BJ (cell line): ENCODE measurements around the gene SOCS6. TPM values are rescaled to one million over a fixed set of nuclear protein-coding genes. Genes with fewer than 3 reads are reported as not detected.

Experiments
- CTCF ChIA-PET: fragments of 350-600 bp; formaldehyde crosslinking; extraction: SDS; loops from one replicate; lab custom pipeline; 2021; ENCODE audit warnings: antibody characterized with exemption, inconsistent platforms; lab: Yijun Ruan, JAX
- POLR2A ChIA-PET: fragments of 300-600 bp; sonication (Branson Sonifier 250); formaldehyde crosslinking; extraction: SDS; loops from one replicate; lab custom pipeline; 2021; ENCODE audit warnings: antibody characterized with exemption; lab: Charles Lee
- DNase-seq: peaks from one replicate; pipeline ENCODE4 v3.0.0-alpha.2; 2011; ENCODE audit warnings: low read depth
- H3K27me3 ChIP-seq: 2 replicates; pipeline ENCODE4 v1.6.0; 2011; ENCODE audit warnings: low read length; ENCODE audit not compliant: control insufficient read depth, insufficient read depth
- H3K36me3 ChIP-seq: 2 replicates; pipeline ENCODE4 v1.5.1; 2011; ENCODE audit warnings: low read length; ENCODE audit not compliant: control insufficient read depth, insufficient read depth
- H3K4me3 ChIP-seq: 2 replicates; pipeline ENCODE4 v1.5.1; 2011; ENCODE audit warnings: low read depth, mild to moderate bottlenecking, control low read depth, low read length
- polyA plus RNA-seq: library from polyadenylated mRNA; depleted of rRNA; stranded (reverse); fragments of >200 nt; gene quantifications from 2 replicates; pipeline ENCODE4 v1.2.3, GENCODE V29; 2011
- TF ChIP-seq, protein P1 (sequence below): IDR thresholded peaks from 2 replicates; pipeline ENCODE4 v1.5.1; 2011; ENCODE audit warnings: low read depth, mild to moderate bottlenecking, control low read depth, inconsistent platforms, low read length, moderate library complexity; ENCODE audit not compliant: insufficient read depth

Gene SOCS6
- polyA plus RNA-seq, 1 experiment, result 26.7 TPM

DNA sequence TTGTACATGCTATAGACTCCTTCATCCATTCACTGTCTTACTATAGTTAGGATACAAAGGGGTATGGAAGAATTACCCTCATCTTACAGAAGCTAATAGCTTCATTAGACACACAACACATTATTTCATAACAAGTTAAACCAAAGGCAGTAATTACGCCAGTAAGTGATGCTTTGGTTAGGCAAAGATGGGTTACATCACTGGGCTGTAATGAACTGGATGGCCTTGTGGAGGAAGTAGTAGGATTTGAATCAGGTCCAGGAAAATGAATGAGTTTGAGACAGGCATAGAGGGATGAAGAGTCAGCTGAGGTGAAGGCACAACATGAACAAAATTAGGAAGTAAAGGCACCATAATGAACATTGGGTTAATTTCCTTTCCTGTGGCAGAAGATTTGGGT lies 80.1 kb downstream of the SOCS6 start:
- CTCF ChIA-PET, result interaction anchor here (1.1 kb wide), 1 partner anchor 64 kb away, joined by 3 read pairs; no protein-coding TSS in a partner anchor
- no peaks in the 10 kb centered on the region for H3K36me3 ChIP-seq
- DNase-seq, result no peak
- POLR2A ChIA-PET, result no interaction called here
- H3K4me3 ChIP-seq, result no peak overlapping the region
- TF ChIP-seq, protein P1, sequence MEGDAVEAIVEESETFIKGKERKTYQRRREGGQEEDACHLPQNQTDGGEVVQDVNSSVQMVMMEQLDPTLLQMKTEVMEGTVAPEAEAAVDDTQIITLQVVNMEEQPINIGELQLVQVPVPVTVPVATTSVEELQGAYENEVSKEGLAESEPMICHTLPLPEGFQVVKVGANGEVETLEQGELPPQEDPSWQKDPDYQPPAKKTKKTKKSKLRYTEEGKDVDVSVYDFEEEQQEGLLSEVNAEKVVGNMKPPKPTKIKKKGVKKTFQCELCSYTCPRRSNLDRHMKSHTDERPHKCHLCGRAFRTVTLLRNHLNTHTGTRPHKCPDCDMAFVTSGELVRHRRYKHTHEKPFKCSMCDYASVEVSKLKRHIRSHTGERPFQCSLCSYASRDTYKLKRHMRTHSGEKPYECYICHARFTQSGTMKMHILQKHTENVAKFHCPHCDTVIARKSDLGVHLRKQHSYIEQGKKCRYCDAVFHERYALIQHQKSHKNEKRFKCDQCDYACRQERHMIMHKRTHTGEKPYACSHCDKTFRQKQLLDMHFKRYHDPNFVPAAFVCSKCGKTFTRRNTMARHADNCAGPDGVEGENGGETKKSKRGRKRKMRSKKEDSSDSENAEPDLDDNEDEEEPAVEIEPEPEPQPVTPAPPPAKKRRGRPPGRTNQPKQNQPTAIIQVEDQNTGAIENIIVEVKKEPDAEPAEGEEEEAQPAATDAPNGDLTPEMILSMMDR, result no peak
- H3K27me3 ChIP-seq, result no peaks in the 10 kb centered on the region

DNA sequence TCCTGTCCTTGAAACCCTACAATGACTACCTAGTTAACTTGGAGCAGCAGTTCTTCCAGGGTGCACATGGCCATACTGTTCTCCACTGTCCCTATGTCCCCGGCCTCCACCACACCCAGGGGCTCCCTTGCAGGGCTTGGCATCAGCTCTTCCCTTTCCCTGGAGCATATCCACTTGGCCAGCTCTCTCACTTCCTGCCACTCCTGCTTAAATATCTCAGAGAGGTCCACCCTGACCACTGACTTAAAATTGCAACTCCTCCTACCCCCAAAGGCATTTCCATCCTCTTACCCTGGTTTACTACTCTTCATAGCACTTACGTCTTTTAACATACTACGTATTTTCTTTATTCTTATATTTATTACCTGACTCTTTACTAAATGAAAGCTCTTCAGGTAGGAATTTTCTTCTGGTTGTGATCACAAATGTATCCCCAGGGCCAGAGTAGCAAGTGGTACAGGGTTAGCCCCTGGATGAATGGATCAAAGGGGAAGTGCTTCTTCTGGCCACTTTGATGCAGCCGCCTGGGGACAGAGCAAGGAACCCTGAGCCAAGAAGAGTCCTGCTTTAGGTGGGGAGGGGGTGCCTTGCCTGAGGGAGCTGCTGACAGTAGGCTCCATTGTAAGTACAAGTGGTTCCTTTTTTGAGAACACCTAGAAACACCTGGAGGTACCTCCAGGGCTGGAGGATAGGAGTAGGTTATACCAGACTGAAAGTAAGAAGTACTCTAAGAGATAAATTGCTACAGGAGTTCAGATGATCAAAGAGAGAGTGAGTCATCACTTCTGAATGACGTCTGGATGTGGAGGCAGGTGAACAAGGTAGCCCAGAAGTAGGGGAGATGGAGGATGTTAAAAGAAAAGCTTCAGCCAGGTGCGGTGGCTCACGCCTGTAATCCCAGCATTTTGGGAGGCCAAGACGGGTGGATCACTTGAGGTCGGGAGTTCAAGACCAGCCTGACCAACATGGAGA lies 82.2 kb downstream of the SOCS6 start:
- POLR2A ChIA-PET, result no interaction called here
- TF ChIP-seq, protein P1, result no peak
- CTCF ChIA-PET, result interaction anchor here (1.0 to 1.6 kb wide), 2 partner anchors 10 to 63 kb away, joined by 3 to 4 read pairs; no protein-coding TSS in a partner anchor
- Histone ChIP-seq H3K27me3 (no peaks in the 10 kb centered on the region), H3K4me3 (no peak overlapping the region), H3K36me3 (no peaks in the 10 kb centered on the region)
- DNase-seq, result no peak

GRCh38 chr18:70371908-70372307 lies 83.1 kb downstream of the SOCS6 start:
- ChIA-PET POLR2A (no interaction called here), CTCF (interaction anchor here (0.6 to 1.6 kb wide), 2 partner anchors 14 to 62 kb away, joined by 3 to 4 read pairs; no protein-coding TSS in a partner anchor)
- no peak for DNase-seq
- TF ChIP-seq, protein P1, result no peak
- H3K27me3 ChIP-seq, result no peaks in the 10 kb centered on the region
- H3K36me3 ChIP-seq, result no peaks in the 10 kb centered on the region
- no peak overlapping the region for H3K4me3 ChIP-seq

GRCh38 chr18:70372450-70373041 lies 83.7 kb downstream of the SOCS6 start:
- Histone ChIP-seq H3K4me3 (no peak overlapping the region), H3K36me3 (no peaks in the 10 kb centered on the region), H3K27me3 (no peaks in the 10 kb centered on the region)
- DNase-seq, result no peak
- ChIA-PET POLR2A (interaction anchor here (0.5 kb wide), 1 partner anchor 11 kb away, joined by 3 read pairs; no protein-coding TSS in a partner anchor), CTCF (interaction anchor here (0.6 to 1.6 kb wide), 2 partner anchors 14 to 62 kb away, joined by 3 to 4 read pairs; no protein-coding TSS in a partner anchor)
- TF ChIP-seq, protein P1, result no peak
